ENCODE results near the gene DNAH12.

GRCh38 chr3:57555738-57556458 is 11.8 kb upstream of the DNAH12 start, which contains the start of gene PDE12:
- no peak for TF ChIP-seq CTCF (IDR thresholded peaks at IDR 0.05; ENCODE audit: low read length)
- no peak for TF ChIP-seq EZH2 (optimal IDR thresholded peaks at IDR 0.05; ENCODE audit: low read depth, low read length)
- no peak for TF ChIP-seq EZH2phosphoT487 (IDR thresholded peaks at IDR 0.05; ENCODE audit: low read length)

Measured in MM.1S (cell line).